ENCODE measurements around the gene NFKBIZ.

NFKBIZ gene

DNA sequence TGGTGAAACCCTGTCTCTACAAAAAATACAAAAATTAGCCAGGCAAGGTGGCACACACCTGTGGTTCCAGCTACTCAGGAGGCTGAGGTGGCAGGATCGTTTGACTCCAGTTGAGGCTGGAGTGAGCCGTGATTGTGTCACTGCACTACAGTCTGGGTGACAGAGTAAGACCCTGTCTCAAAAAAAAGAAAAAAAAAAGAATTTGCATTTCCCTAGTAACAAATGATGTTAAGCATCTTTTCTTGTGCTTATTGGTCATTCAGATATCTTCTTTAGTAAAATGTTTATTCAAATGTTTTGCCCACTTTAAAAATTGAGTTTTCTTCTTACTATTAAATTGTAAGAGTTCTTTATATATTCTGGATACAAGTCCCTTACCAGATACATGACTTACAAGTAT lies 48.7 kb downstream of the NFKBIZ start:
- Histone ChIP-seq H3K4me3 (replicated peaks; ENCODE audit: insufficient read depth, low read length) (no peak overlapping the region), H3K27ac (replicated peaks) (no peak overlapping the region)

DNA sequence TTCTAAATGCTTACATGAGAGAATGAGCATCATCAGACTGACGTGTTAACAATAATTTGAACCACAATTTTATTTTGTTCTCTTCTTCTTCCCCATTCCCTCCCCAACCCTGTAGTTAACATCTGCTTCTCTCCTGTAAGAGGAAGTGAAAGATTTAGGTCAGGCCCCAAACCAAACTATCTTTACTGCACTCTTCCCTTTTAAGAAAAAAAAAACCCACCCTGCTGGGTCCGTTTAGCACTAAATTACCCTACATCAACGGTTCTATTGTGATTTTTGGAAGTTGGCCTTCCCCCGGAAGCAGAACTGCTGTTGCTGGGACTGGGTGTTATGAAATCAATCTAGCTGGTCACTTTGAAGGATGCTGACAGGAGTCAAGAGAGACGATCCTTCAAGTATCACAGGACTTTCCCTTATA lies 49.4 kb downstream of the NFKBIZ start:
- Histone ChIP-seq H3K4me3 (replicated peaks; ENCODE audit: insufficient read depth, low read length) (no peak overlapping the region), H3K27ac (replicated peaks) (no peak overlapping the region), H3K27me3 (ENCODE audit: insufficient read depth, poor library complexity, severe bottlenecking) (no peaks in the 10 kb centered on the region)
- TF ChIP-seq, protein P1, sequence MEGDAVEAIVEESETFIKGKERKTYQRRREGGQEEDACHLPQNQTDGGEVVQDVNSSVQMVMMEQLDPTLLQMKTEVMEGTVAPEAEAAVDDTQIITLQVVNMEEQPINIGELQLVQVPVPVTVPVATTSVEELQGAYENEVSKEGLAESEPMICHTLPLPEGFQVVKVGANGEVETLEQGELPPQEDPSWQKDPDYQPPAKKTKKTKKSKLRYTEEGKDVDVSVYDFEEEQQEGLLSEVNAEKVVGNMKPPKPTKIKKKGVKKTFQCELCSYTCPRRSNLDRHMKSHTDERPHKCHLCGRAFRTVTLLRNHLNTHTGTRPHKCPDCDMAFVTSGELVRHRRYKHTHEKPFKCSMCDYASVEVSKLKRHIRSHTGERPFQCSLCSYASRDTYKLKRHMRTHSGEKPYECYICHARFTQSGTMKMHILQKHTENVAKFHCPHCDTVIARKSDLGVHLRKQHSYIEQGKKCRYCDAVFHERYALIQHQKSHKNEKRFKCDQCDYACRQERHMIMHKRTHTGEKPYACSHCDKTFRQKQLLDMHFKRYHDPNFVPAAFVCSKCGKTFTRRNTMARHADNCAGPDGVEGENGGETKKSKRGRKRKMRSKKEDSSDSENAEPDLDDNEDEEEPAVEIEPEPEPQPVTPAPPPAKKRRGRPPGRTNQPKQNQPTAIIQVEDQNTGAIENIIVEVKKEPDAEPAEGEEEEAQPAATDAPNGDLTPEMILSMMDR (IDR thresholded peaks at IDR 0.05; ENCODE audit: insufficient read depth, low read length) = no peak
- TF ChIP-seq SPI1 (IDR thresholded peaks at IDR 0.05; ENCODE audit: borderline replicate concordance, low read depth) (peak; percentile 91), GABPA (IDR thresholded peaks at IDR 0.05; ENCODE audit: low read depth) (no peak), POLR2AphosphoS5 (IDR thresholded peaks at IDR 0.05; ENCODE audit: low read depth) (no peak)
- TF ChIP-seq, protein P2, sequence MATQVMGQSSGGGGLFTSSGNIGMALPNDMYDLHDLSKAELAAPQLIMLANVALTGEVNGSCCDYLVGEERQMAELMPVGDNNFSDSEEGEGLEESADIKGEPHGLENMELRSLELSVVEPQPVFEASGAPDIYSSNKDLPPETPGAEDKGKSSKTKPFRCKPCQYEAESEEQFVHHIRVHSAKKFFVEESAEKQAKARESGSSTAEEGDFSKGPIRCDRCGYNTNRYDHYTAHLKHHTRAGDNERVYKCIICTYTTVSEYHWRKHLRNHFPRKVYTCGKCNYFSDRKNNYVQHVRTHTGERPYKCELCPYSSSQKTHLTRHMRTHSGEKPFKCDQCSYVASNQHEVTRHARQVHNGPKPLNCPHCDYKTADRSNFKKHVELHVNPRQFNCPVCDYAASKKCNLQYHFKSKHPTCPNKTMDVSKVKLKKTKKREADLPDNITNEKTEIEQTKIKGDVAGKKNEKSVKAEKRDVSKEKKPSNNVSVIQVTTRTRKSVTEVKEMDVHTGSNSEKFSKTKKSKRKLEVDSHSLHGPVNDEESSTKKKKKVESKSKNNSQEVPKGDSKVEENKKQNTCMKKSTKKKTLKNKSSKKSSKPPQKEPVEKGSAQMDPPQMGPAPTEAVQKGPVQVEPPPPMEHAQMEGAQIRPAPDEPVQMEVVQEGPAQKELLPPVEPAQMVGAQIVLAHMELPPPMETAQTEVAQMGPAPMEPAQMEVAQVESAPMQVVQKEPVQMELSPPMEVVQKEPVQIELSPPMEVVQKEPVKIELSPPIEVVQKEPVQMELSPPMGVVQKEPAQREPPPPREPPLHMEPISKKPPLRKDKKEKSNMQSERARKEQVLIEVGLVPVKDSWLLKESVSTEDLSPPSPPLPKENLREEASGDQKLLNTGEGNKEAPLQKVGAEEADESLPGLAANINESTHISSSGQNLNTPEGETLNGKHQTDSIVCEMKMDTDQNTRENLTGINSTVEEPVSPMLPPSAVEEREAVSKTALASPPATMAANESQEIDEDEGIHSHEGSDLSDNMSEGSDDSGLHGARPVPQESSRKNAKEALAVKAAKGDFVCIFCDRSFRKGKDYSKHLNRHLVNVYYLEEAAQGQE (IDR thresholded peaks at IDR 0.05; ENCODE audit: insufficient replicate concordance, low read depth) = no peak
- peak; percentile 2 to 85 for DNase-seq (ENCODE audit: low read depth in 1 of 2, low spot score in 1 of 2)

More for the DNA sequence above, 48.7 kb downstream of the NFKBIZ start:
- DNase-seq (ENCODE audit: low read depth in 1 of 2, low spot score in 1 of 2) = no peak
- no peaks in the 10 kb centered on the region for H3K27me3 ChIP-seq (ENCODE audit: insufficient read depth, poor library complexity, severe bottlenecking)
- TF ChIP-seq GABPA (IDR thresholded peaks at IDR 0.05; ENCODE audit: low read depth) = no peak
- no peak for TF ChIP-seq POLR2AphosphoS5 (IDR thresholded peaks at IDR 0.05; ENCODE audit: low read depth)
- TF ChIP-seq SPI1 (IDR thresholded peaks at IDR 0.05; ENCODE audit: borderline replicate concordance, low read depth) = no peak
- TF ChIP-seq, protein P2 (IDR thresholded peaks at IDR 0.05; ENCODE audit: insufficient replicate concordance, low read depth) = no peak
- TF ChIP-seq, protein P1 (IDR thresholded peaks at IDR 0.05; ENCODE audit: insufficient read depth, low read length) = no peak

DNA sequence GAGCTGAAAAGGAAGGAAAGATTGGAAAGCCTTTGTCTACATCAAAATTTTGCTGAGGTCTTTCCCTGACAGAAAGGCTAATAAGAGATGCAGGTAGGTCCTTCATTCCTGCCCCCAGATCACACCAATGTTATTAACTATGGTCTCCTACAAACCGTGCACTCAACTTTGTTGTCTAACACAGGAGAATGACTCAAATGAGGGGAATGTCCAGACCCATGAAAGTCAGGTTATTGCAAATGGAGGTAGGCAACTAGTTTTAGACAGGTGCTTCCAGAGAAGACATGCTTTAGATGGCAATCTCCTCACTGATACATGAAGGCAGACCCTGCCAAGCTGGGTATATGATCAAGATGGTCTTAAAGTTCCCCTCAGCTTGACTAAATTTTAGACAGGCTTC lies 51.0 kb downstream of the NFKBIZ start:
- TF ChIP-seq SPI1 (IDR thresholded peaks at IDR 0.05; ENCODE audit: borderline replicate concordance, low read depth) (no peak), POLR2AphosphoS5 (IDR thresholded peaks at IDR 0.05; ENCODE audit: low read depth) (no peak)
- H3K27me3 ChIP-seq (ENCODE audit: insufficient read depth, poor library complexity, severe bottlenecking) = no peaks in the 10 kb centered on the region
- no peak overlapping the region for H3K4me3 ChIP-seq (replicated peaks; ENCODE audit: insufficient read depth, low read length)
- H3K27ac ChIP-seq (replicated peaks) = no peak overlapping the region
- no peak for DNase-seq (ENCODE audit: low read depth in 1 of 2, low spot score in 1 of 2)

DNA sequence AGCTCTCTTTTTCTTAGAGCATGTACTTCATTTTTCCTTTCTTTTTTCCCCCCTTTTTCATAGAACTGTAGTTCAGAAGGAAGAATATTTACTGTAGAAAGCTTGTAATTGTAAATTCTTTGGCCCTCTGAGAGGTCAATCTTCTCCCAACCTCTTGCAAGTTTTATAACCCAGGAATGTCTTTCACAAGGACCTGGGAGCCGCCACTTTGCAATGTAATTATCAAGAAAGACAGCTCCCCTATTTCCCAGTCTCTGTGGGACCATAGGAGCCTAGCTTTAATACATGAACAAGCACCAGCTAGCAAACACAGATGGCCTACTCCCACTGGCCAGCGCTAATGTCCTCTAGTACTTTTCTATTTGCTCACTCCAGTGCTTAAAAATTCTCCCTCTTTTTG lies 51.4 kb downstream of the NFKBIZ start:
- H3K27ac ChIP-seq (replicated peaks) = no peak overlapping the region
- no peak overlapping the region for H3K4me3 ChIP-seq (replicated peaks; ENCODE audit: insufficient read depth, low read length)
- TF ChIP-seq SPI1 (IDR thresholded peaks at IDR 0.05; ENCODE audit: borderline replicate concordance, low read depth) (no peak), POLR2AphosphoS5 (IDR thresholded peaks at IDR 0.05; ENCODE audit: low read depth) (no peak)
- TF ChIP-seq, protein P2 (IDR thresholded peaks at IDR 0.05; ENCODE audit: insufficient replicate concordance, low read depth) = no peak
- TF ChIP-seq, protein P1 (IDR thresholded peaks at IDR 0.05; ENCODE audit: insufficient read depth, low read length) = no peak
- no peak for DNase-seq (ENCODE audit: low read depth in 1 of 2, low spot score in 1 of 2)
- H3K27me3 ChIP-seq (ENCODE audit: insufficient read depth, poor library complexity, severe bottlenecking) = no peaks in the 10 kb centered on the region
